ENCODE measurements around the gene CMKLR1. TPM values are rescaled to one million over a fixed set of nuclear protein-coding genes. Genes with fewer than 3 reads are reported as not detected.

CMKLR1 gene
- total and polyA plus RNA-seq, 2 donors (not counting 1 experiment from before 2014, with no cell fraction given): 0.06 to 0.54 TPM

DNA sequence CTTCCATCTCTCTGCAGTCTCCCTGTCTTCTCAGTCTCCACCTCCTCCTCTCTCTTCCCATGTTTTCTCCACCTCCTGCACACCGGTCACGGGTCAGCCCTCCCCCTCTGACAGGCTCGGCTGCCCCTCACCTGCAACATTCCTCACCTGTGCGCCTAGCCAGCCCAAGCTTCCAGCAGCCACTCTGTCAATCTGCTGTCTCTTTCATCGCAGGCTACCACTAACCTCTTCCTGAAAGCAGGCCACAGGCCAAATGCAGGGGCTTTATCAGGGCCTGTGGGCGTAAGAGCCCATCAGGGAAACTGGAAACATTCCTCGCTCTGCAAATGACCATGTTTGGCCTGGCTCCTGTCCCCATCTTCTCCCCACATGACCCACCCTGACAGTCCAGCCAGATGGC, 34.5 kb downstream of the CMKLR1 start:
- H3K27ac ChIP-seq (ENCODE audit: low read length in 2 of 2): no peak overlapping the region
- no peaks in the 10 kb centered on the region for H3K4me1 ChIP-seq (ENCODE audit: control insufficient read depth in 2 of 2, insufficient read depth in 2 of 2, low read length in 2 of 2)
- no peaks in the 10 kb centered on the region for H4K20me1 ChIP-seq (ENCODE audit: control insufficient read depth, insufficient read depth, low read length, poor library complexity, severe bottlenecking)
- ATAC-seq (ENCODE audit: low read depth) (no peak), DNase-seq (no peak)
- intact Hi-C loops (cut with micrococcal nuclease): no loop called here
- no peak overlapping the region for H3K9ac ChIP-seq (ENCODE audit: low read length)
- ChIA-PET POLR2A (no interaction called here), CTCF (no interaction called here)
- TF ChIP-seq, protein P1, sequence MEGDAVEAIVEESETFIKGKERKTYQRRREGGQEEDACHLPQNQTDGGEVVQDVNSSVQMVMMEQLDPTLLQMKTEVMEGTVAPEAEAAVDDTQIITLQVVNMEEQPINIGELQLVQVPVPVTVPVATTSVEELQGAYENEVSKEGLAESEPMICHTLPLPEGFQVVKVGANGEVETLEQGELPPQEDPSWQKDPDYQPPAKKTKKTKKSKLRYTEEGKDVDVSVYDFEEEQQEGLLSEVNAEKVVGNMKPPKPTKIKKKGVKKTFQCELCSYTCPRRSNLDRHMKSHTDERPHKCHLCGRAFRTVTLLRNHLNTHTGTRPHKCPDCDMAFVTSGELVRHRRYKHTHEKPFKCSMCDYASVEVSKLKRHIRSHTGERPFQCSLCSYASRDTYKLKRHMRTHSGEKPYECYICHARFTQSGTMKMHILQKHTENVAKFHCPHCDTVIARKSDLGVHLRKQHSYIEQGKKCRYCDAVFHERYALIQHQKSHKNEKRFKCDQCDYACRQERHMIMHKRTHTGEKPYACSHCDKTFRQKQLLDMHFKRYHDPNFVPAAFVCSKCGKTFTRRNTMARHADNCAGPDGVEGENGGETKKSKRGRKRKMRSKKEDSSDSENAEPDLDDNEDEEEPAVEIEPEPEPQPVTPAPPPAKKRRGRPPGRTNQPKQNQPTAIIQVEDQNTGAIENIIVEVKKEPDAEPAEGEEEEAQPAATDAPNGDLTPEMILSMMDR (IDR thresholded peaks at IDR 0.05): no peak
- no peak for TF ChIP-seq EZH2 (IDR thresholded peaks at IDR 0.05; ENCODE audit: borderline replicate concordance, insufficient read depth, low read depth, low read length, poor library complexity, severe bottlenecking)
- H3K36me3 ChIP-seq (replicated peaks in 1 of 2; ENCODE audit: control extremely low read depth in 1 of 2, control insufficient read depth in 1 of 2, extremely low read depth in 1 of 2, insufficient read depth in 2 of 2, low read length in 1 of 2): no peaks in the 10 kb centered on the region
- peaks cover 0 to 11% (median 0%) of the 10 kb centered on the region in 4 experiments for H3K27me3 ChIP-seq (replicated peaks in 1 of 4; ENCODE audit: control extremely low read depth in 1 of 4, control insufficient read depth in 3 of 4, insufficient read depth in 4 of 4, low read length in 3 of 4)
- 78% methylated on average over 7 of the region's 7 CpGs for WGBS (ENCODE audit: insufficient coverage)
- H3K27ac Mint-ChIP-seq: no peak overlapping the region
- H2AFZ ChIP-seq (ENCODE audit: insufficient read depth, low read depth, low read length, poor library complexity, severe bottlenecking): no peak overlapping the region
- H3K9me3 Mint-ChIP-seq (ENCODE audit: insufficient read depth): no peaks in the 10 kb centered on the region
- H3K4me3 Mint-ChIP-seq: no peak overlapping the region
- no peaks in the 10 kb centered on the region for H3K79me2 ChIP-seq (ENCODE audit: control insufficient read depth, insufficient read depth, low read length)
- peaks cover 22% of the 10 kb centered on the region for H3K27me3 Mint-ChIP-seq
- H3K4me3 ChIP-seq (ENCODE audit: control extremely low read depth in 1 of 5, extremely low read depth in 1 of 5, insufficient read depth in 1 of 5, low read depth in 2 of 5, low read length in 4 of 5): no peak overlapping the region
- no peak overlapping the region for H3K4me2 ChIP-seq (replicated peaks; ENCODE audit: low read depth, low read length, poor library complexity, severe bottlenecking)
- no peaks in the 10 kb centered on the region for H3K4me1 Mint-ChIP-seq
- peaks cover 0 to 5% (median 0%) of the 10 kb centered on the region in 3 donors for H3K9me3 ChIP-seq (ENCODE audit: control extremely low read depth in 1 of 3, control insufficient read depth in 2 of 3, insufficient read depth in 1 of 3, low read length in 2 of 3)

DNA sequence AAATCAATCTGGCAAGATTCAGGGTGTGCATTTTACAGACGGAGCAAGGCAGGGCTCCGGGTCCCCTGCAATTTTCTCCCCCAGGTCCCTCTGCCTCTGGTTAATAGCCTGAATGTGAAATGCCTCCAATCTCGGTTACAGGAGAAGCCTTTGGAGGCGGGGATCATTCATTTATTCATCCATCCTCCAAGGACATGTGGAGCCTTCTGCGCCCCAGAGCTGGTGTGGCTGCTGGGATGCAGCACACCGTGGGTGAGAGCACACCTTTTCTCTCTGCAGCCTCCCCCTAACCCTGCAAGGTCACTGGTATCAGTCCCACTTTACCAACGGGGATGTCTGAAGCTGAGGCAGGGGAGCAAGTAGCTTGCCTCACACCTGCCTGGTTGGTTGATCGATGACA, 35.4 kb downstream of the CMKLR1 start:
- ChIA-PET CTCF (no interaction called here), POLR2A (no interaction called here)
- DNase-seq (no peak), ATAC-seq (ENCODE audit: low read depth) (no peak)
- H3K4me1 Mint-ChIP-seq: no peaks in the 10 kb centered on the region
- H3K9me3 ChIP-seq (ENCODE audit: control extremely low read depth in 1 of 3, control insufficient read depth in 2 of 3, insufficient read depth in 1 of 3, low read length in 2 of 3): peaks cover 0 to 6% (median 0%) of the 10 kb centered on the region in 3 donors
- H3K9ac ChIP-seq (ENCODE audit: low read length): no peak overlapping the region
- no peaks in the 10 kb centered on the region for H4K20me1 ChIP-seq (ENCODE audit: control insufficient read depth, insufficient read depth, low read length, poor library complexity, severe bottlenecking)
- no peaks in the 10 kb centered on the region for H3K79me2 ChIP-seq (ENCODE audit: control insufficient read depth, insufficient read depth, low read length)
- no peaks in the 10 kb centered on the region for H3K9me3 Mint-ChIP-seq (ENCODE audit: insufficient read depth)
- peaks cover 22% of the 10 kb centered on the region for H3K27me3 Mint-ChIP-seq
- H3K27me3 ChIP-seq (replicated peaks in 1 of 4; ENCODE audit: control extremely low read depth in 1 of 4, control insufficient read depth in 3 of 4, insufficient read depth in 4 of 4, low read length in 3 of 4): peaks cover 0 to 11% (median 0%) of the 10 kb centered on the region in 4 experiments
- H3K27ac Mint-ChIP-seq: no peak overlapping the region
- H2AFZ ChIP-seq (ENCODE audit: insufficient read depth, low read depth, low read length, poor library complexity, severe bottlenecking): no peak overlapping the region
- 84% methylated on average over 4 of the region's 8 CpGs for WGBS (ENCODE audit: insufficient coverage)
- H3K4me1 ChIP-seq (ENCODE audit: control insufficient read depth in 2 of 2, insufficient read depth in 2 of 2, low read length in 2 of 2): no peaks in the 10 kb centered on the region
- H3K4me3 ChIP-seq (ENCODE audit: control extremely low read depth in 1 of 5, extremely low read depth in 1 of 5, insufficient read depth in 1 of 5, low read depth in 2 of 5, low read length in 4 of 5): no peak overlapping the region
- no peak overlapping the region for H3K4me3 Mint-ChIP-seq
- H3K27ac ChIP-seq (ENCODE audit: low read length in 2 of 2): no peak overlapping the region
- intact Hi-C loops (cut with micrococcal nuclease): no loop called here
- H3K36me3 ChIP-seq (replicated peaks in 1 of 2; ENCODE audit: control extremely low read depth in 1 of 2, control insufficient read depth in 1 of 2, extremely low read depth in 1 of 2, insufficient read depth in 2 of 2, low read length in 1 of 2): no peaks in the 10 kb centered on the region
- H3K4me2 ChIP-seq (replicated peaks; ENCODE audit: low read depth, low read length, poor library complexity, severe bottlenecking): no peak overlapping the region
- TF ChIP-seq EZH2 (IDR thresholded peaks at IDR 0.05; ENCODE audit: borderline replicate concordance, insufficient read depth, low read depth, low read length, poor library complexity, severe bottlenecking): no peak
- TF ChIP-seq, protein P1 (IDR thresholded peaks at IDR 0.05): no peak

Measured in B cell (primary cell).